Fibroblast of gingiva (primary cell): ENCODE data around the gene ZFP36L1.
A peak's percentile ranks its signal among the peaks of the same experiment; 100 is the strongest.

Source experiments
- DNase-seq: peaks from one replicate; pipeline ENCODE4 v3.0.0-alpha.2; 2011; ENCODE audit warnings: low read depth

Gene ZFP36L1

DNA sequence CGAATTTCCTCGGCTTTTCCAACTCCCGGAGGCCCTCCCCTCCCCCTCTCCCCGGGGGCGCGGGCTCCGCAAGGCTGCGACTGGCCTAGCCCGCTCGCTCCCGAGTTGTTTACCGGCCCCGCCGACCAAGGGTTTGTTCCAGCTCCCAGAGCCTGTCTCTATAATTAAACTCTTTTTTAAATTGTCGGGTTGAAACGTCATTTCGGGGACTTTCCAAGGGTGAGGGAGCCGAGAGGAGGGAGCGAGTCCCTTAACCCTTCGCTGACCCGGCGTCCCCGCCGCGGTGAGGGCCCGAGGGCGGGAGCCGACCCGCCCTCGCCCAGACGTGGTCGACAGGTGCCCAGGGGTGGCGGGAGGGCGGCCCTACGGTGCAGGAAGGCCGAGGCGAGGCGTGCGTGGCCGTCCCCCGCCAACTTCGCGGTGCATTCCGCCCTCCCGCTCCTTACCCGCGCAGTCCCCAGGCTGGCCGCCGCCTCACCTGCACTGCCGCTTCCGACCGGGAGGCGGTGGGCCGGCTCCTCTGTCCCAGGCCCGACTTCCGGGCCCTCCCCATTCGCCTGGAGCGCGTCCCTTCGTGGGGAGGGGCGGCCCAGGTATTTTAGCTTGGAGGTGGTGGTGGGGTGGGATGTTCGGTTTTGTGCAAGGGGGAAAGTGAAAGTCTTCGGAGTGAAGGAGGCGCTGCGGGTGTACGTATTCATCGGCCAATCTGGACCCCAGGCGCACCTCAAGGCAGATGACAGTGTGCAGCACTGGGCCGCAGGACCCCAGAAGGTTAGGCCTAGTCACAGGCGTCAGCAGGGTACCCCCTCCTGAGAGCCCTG is 2.9 kb upstream of the ZFP36L1 start:
- peak; percentile 81 for DNase-seq

DNA sequence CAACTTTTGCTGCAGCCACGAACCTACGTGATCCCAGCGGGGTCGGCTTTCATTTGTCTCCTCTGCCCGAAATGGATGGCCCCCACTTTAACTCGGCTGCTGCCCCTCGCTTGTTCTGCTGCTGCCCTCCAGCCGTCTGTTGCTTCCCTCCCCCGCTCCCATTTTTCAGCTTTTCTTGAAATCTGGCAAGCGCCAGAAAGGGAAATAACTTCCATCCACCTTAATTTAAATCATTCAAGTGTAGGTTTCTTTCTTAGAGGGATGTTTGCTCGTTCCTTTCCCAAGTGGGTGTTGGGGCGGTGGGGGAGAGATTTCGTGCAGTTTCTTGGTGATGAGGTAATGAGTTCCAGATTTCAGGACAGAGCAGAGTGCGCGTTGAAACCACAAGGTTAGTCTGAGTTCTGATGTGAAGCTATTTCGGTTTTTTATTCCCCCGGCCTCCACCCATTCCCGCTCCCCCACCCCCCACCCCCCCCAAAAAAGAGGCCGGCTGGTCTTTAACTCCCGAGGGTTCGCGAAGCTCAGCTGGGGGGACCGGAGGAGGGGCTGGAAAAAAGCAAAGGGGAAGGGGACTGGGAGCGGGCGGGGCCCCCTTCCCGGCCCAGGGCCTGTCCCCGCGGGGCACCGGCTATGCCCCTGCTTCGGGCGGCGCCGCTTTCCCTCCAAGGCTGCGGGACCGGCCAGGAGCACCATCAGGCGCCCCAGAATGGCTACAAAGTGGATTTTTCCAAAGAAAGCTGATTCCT is 2.2 kb upstream of the ZFP36L1 start:
- DNase-seq, result peak; percentile 97

DNA sequence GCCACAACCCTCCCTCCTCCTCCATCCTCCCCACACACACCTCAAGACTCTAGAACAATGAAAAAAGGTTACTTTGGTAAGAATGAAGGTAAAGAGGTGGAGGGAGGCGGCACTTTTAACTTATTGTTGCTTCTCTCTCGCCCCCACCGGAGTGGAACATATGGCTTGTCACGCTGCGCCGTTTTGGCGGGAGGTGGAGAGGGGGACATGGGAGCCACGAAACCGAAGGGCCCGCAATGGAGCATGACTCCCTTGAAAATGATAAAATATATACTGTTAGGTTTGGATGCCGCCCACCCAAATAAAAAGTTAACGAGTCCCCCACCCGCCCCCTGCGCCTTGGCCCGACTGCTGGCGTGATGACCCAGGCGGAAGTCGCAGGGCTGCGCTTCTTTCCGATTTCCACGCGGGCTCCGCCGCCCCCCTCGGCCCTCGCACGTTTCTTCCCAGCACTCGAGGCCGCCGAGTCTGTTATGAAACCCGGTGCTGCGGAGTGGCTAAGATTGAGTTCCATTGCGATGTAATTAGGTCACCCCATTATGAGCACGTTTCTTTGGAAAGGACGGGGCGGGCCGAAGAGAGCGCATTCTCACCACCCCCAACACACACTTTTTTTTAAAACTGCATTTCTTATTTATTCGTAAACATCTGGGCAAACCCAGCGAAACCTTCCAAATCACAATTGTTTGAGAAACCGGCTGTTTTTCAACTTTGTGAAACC is 1.4 kb upstream of the ZFP36L1 start:
- DNase-seq, result peak; percentile 98

DNA sequence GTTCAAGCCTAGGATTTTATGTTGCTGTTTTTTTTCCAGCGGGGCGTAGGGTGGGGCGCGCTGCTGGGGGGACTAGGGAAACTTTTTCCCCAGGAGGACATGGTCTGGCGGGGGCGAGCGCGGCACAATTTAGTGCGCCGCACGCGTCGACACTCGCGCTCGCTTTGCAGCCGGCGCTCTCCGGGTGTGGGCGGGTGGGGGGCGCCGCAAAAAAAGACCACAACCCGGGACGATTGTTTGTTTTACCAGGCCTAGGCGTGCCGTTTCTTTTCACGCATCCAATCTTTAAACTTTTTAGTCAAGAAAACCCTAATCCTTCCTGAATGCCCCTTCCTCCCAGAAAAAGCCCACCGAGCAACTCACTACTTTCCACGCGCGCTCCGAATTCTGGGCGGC is 865 bp upstream of the ZFP36L1 start:
- DNase-seq, result no peak

DNA sequence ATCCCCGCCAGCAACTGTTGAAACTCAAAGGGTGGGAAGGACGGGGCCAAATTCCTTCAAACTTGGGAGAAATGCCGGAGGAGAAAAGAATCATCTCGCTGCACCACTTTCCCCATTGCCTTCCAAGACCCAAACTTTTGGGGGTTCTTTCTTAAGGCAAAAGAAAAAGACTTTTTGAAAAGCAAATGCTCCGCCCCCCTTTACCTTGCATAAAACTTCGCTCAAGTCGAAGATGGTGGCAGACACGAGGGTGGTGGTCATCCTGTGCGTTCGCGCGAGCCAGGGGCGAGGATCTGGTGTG is 239 bp downstream of the ZFP36L1 start:
- DNase-seq, result no peak

DNA sequence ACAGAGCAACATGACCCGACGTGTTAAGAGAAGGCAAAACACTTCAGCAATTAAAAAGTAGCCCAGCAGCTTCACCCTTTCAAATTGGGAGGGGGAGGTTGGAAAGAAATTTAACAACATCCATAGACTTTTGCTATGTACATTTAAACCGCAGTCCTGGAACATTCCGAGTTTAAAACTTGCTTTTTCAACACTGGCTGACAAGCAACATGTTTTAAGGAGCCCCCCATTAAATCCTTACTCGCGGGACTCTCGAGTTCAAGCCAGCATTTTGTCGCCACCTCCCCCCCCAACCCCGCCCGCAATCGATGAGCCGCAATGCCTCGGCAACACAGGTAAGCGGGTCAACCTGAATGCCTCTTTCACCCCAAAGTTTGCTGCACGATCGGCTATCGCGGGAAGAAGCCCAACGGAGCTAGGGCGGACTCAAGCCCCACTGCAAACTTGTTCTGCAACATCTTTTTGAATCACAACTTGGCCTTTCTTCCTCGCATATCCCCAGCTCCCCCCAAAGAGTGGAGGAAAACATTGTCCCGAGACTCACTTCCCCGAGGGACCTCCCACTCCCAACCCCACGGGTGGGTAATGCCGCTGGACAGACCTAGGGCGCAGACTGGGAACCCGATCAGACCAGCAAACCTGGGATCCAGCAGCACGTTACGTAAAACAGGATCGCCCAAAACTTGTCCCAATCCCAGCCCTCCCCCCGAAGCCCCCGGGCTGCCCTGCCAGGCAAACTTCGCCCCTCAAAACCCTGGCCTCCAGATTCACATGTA is 777 bp downstream of the ZFP36L1 start:
- no peak for DNase-seq

DNA sequence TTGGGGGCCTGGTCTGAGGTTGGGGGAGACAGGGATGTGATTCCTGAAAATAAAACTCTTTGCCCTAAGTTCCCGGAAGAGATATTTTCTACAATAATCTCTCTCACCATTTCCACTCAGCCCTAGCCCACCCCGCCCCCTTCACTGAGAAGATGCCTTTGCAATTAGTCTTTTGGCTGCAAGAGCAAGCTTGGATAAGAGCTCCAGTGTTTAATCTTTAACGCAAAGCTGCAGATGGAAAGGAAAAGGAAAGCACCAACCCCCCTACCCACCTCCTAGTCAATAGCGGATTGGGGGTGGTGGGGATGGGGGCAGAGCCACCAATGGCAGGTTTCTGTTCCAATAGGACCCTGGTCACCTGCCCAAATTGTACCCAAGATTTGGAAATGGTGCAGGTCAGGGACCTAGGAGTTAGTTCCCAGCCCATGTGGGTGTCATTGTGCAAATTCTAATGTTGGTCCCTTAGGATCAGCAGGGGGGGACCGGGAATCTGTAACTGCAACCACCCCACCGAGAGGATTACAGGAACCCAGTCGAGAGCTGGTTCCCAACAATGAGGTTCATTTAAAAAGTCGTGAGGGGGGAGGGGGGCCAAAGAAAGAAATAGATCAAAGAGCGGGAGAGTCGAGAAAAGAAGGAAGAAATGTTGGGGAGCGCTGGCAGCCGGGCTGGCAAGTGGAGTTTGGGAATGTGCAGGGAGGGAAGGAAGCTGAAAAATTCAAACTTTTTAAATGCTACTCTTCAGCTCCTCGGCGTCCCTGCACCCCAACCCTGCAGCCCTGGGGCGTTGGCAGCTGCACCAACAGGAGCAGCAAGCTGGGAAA is 1.6 kb downstream of the ZFP36L1 start:
- peak; percentile 27 for DNase-seq

DNA sequence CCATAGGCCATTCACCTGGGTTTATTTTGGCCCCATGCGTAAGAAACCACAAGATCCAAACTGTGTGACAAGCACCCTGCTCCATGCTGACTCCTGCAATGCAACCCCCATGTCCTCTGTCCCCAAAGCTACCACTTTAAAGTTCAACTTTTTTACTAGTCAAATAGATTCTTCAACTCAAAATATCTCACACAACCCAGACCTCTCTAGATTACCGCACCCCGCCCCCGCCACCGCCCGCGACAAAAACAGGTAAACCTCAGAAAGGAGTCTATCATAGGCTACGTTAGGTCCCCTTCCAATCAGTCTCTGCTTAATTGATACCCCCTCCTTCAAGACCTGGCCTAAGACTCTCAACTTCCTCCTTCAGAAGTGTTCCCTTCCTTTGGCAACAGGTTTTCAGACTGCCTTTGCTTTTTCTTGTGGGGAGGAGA is 2.2 kb downstream of the ZFP36L1 start:
- DNase-seq, result no peak

DNA sequence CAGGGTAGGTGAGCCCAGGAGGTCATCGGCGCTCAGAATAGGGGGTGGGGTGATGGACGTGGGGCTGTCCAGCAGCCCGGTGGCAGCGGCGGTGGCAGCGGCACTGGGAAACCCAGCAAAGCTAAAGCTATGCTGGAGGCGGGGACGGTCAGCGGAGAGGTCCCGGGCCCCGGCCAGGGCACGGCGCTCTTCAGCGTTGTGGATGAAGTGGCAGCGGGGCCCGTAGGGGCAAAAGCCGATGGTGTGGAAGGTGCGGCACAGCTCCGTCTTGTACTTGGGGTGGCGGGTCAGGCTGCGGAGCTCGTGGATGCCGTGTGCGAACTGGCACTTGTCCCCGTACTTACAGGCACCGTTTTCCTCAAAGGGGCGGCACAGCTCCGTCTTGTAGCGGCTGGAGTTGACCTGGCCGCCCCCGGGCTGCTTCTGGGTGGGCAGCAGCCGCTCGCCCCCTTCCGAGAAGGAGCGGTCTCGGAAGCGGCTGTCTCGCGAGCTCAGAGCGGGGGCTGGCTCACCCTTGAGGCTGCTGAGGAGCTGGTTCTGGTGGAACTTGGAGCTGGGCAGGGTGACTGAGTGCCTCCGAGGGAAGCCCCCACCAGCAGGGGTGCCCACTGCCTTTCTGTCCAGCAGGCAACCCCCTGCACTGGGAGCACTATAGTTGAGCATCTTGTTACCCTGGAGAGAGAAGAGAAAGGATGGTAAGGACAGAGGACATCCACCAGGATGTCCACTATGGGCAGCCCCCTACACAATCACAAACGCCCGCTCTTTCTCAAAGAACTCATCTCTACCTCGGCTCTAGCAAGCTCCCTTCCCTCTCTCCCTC is 2.8 kb downstream of the ZFP36L1 start:
- DNase-seq, result peak; percentile 51

DNA sequence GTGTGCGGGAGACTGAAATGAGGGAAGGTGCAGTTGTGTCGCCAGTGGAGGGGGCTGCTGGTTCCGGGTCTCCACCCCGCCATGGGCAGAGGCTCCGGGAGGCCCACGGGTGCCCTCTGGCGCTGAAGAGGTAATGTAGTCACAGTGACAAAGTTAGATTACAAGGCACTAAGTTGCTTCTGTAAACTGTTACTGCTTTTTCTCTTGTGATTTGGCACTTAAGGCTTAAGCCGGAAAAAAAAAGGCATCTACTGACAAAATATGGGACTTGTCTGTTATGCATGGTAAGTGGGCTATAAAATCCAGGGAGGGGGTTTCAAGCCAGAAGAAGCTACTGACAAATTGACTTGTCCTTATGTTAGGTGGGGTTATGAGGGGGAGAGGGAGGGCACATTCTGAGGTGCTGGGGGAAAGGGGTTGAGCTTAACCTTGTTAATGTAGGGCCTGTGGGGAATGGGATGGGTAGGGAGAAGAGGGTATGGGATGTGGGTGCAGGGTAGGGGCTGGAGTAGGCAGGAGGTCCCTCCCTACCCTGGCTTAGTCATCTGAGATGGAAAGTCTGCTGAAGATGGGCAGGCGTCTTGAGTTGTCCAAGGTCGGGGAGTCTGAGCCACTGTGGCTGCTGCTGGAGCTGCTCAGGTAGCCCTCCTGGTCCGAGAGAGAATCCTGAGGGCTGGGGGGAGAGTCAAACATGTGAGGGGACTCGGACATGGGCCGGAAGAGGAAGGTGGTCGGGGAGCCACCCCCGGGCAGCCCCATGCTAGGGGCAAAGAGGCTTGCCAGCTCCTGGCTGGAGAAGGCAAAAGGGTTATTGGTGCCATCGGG is 3.7 kb downstream of the ZFP36L1 start:
- peak; percentile 71 for DNase-seq

DNA sequence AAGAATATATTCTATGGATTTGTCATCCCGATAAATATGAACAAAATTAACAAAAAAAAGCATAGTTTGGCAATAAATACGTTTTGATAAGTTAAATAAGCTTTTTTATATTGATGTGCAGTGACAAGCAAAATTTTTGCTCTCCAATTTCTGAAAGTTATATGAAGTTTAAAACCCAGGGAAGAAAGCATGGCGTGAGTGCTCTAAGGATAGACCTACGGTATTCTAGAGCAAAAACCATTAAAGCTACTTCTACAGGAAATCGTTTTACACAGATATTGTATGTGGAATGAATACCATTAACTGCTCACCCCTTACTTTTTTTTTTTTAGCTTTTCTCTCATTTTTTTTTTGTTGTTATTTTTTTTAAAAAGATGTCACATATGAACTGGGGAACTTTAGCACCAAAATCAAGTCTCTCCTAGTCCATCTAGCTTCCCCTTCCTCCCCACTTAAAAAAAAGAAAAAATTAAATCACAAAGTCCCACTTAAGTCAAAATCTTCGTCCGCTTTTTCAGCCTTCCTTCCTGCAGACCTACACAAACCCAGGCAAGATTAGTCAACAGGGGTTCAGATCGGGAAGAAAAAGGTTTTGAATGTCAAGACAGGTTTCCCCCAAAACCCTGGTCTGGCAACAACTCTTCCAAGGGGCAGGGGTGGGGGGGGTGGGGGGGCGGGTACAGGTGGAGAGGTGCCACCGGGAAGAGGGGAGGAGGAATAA is 4.4 kb downstream of the ZFP36L1 start:
- no peak for DNase-seq

DNA sequence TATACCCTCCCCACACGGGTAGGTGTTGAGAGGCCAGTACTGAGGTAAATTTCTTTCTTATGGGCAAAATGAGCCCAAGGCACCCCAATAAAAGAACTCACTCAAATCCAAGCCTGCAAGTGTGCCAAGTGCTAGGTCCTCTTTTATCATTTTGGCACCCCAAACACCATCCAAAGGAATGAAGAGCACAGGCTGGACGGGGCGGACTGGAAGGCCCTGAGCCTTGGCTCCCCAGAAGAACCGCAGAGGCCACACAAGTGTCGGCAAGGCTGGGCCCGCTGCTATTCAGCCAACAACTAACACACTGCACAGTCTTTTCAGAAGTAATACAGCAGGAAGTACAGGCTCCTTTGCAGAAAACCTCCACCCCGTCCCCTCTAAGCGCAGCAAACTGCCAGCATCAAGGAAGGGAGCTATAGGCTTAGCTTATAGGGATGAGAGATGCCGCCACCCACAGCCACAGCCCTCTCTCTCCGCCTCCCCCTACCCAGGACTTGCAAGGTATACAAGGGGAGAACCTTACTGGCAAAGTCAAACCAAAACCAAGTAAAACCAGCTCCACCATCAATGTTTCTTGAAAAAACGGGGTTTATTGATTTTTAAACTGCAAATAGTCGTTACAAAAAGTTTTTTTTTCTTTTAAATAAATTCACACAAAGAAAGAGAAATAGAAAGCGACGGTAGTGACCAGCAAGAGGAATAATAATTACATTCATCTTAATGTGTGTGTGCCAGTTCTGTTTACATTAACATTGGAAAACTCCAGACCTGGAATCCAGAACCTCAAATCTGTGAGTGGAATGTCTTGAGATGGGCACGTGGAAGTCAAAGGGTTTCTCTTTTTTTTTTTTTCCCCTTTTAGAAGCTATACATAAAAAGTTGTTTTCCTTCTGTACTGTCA is 5.5 kb downstream of the ZFP36L1 start:
- no peak for DNase-seq

DNA sequence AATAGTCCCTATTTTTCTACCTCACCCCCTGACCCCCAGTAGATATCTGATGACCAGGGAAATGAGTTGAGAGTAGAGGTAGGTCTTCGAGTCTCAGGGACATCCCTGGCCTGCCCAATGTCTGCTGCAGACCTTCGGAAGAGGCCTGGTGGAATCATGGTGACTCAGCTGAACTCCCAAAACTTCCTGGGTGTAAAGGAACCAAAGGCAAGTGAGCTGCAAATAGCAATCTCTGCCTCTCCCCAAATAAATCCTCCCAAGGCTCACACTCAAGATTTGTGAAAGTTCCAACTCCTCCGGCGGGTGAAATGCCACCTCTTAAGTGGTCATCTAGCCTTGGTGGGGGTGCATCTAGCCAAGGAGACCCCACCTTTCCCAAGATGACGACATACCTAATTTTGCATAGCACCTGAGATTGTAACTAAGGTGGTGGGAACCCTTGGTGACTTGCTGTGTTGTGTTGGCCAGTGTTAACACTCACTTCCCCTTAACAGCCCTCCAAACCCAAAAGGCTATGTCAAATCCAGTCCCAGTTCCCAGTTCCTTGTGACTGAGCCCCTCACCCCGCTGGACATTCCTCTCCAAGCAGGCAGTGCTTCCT is 6.3 kb downstream of the ZFP36L1 start:
- DNase-seq, result no peak

DNA sequence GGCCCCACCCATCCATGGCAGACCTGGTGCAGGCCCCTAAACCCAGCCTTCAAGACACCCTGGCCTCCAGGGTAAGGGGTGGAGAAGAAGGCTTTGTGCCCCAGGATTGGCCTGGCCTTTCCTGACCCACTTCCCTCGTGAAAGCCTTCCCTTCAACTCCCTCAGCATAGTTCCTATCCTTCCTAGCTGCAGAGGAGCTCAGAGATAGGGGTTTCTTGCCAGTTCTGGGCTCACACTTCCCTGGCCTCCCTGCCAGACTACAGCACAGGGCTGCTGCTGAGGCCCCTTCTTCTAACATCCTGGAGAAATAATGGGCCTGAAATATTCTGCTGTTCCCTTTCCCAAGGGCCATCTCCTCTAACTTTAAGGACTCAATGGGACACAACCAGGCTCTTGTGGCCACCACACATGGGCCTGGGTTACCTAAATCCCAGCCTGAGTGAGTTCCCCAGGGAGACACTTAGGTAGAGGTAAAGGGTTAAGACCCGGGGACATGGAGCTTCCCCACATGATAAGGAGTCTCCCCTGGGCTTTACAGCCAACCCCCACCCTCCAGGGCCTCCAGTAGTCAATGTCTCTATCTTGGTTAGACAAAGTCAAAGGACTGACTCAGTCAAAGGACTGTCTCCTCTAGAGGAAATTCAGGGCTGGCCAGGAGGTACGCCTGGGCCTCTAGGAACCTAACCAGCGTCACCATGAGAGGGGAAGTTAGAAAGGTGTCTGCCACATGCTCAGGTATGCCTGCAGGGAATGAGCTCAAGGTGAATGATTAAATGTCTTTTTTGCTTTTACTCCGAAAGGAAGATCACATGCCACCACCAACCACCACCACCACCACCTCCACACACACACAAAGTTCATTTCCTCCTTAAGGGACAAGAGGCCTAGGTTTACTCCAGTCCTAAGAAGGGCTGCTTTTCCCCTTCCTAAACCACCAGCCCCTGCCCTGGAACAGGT is 7.1 kb downstream of the ZFP36L1 start:
- DNase-seq, result peak; percentile 85

DNA sequence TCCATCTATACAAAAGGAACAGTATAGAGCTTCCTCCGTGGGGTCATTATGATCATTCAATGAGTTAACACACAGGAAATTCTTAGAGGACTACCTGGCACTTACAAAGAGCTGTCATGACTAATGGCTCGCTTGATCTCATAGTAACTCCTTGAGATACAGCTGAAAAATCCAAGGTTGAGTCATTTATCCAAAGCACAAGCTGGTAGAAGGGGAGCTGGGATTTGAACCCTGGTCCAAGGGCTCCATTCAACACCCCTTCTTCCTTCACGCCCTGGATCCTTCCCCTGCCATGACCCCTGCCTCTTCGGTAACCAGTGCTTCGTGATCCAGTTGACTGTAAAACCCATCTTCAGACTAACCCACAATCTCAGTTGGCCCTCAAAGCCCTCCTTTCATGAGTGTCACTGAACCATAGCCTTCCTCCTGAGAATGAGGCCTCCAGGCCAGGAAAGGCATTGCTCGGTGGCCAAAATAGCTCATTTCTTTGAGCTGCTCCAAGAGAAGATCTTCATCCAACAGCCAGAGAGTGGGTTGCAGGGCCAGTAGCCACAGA is 7.8 kb downstream of the ZFP36L1 start:
- DNase-seq, result peak; percentile 30
